Measurements from ENCODE around the gene DNAJB5.

- TF ChIP-seq POLR2A (IDR thresholded peaks at IDR 0.05) (no peak), CTCF (IDR thresholded peaks at IDR 0.05) (no peak)
Observed at GRCh38 chr9:35001285-35001677, 11.7 kb downstream of the DNAJB5 start.
